Cardiac septum (tissue), 1 donor: ENCODE measurements around the gene HTRA3. TPM values are rescaled to one million over a fixed set of nuclear protein-coding genes. Genes with fewer than 3 reads are reported as not detected.

Source experiments
- DNase-seq: peaks from one replicate; pipeline ENCODE4 v3.0.0-alpha.2; 2020; ENCODE audit warnings: low spot score
- intact Hi-C: fragments of 100-400 bp; cut with DNase I; formaldehyde crosslinking; loops from one replicate; pipeline ENCODE4 v1.14.0; 2022
- total RNA-seq: library from RNA; stranded (reverse); fragmentation: NEBNext Ultra II Directional; extraction: Animal tissue kit (Norgen Biotek cat#: 25700); gene quantifications from one replicate; pipeline ENCODE4 v1.2.1, GENCODE V29; 2021
- donor health status: DM: no; HTN: no; CAD: no.

Gene HTRA3
- total RNA-seq, 1 donor from 2014 or later = 50.8 TPM

DNA sequence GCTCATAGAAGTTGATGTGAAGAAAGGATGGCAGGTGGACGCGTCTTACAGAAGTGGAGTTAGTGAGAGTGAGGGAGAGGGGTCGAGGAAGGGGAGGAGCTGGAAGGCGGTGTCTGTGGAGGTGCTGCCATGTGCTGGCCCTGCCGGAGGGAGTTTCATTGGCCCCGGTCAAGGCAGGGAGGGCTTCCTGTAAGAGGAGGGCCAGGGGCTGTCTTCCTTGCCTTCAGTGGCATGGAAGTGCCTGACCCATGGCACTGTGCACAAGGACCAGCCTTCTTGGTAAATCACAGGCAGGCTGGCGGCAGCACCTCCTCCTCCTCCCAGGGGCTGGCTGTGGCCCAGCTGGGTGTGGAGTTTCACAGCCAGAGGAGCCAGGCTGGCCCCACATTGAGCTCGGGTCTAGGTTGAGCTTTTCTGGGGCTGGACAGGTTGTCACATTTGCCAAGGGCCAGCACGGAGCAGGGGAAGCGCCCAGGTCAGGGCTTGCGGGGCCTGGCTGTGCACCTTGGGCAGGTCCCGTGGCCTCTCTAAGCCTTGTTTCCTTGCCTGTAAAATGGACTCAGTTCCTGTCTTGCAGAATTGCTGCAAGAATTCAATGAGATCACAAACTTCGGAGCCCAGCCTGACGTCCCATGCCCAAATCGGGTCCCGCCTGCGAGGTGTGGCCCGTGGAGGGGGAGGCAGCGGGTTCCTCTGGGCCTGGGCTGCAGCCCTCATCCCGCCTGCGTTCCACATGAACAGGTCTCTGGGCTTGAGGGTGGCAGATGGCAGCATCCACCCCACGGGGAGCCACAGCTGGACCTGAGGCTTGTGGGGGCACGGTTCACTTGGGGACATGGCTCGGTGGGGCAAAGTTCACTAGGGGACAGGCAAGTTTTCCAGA, 7.0 kb downstream of the HTRA3 start:
- no peak for DNase-seq
- intact Hi-C loops = no loop called here

DNA sequence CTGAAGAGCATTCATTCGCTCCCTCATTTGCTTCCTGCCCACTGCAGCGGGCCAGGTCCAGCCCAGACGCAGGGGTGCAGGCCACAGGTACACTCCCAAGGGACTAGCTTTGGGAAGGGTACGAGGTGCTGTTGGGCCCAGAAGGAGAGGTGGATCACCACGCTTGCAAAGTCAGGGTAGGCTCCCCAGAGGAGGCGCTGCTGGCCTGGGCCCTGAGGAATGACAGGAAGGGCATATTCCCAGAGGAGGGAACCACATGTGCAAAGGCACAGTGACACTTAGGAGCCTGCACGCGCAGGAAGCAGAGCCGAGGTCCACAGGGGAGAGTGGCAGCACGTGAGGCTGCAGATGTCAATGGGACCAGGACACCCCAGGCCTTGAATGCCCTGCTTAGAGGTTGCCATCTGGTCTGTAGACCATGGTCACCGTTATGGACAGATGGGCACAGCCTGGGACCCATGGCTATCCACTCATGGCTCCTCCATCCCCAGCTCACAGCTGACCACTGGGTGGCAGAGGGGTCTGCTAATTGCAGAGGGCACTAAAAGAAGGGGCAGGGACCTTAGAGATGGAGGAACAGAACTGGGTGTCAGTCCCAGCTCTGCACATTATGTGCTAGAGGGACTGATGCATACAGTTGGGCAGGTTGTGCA, 7.9 kb downstream of the HTRA3 start:
- intact Hi-C loops = no loop called here
- DNase-seq = no peak

DNA sequence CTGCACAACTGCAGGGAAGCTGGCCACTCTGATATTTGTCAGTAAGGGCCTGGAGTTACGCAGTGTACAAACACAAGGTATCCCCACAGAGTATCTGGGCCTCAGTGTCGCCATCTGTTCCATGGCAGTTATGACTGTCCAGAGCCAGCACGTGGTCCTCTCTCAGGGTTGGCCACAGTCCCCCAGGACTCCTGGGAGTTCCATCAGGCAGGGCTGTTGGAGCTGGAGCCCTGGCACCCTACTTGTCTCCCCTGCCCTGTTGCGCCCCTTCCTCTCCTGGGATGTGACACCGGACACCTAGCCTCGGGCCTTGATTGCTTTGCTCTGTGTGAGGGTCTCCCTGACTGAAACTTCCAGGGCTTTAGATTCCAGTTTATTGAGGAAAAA, 8.4 kb downstream of the HTRA3 start:
- intact Hi-C loops = no loop called here
- no peak for DNase-seq

DNA sequence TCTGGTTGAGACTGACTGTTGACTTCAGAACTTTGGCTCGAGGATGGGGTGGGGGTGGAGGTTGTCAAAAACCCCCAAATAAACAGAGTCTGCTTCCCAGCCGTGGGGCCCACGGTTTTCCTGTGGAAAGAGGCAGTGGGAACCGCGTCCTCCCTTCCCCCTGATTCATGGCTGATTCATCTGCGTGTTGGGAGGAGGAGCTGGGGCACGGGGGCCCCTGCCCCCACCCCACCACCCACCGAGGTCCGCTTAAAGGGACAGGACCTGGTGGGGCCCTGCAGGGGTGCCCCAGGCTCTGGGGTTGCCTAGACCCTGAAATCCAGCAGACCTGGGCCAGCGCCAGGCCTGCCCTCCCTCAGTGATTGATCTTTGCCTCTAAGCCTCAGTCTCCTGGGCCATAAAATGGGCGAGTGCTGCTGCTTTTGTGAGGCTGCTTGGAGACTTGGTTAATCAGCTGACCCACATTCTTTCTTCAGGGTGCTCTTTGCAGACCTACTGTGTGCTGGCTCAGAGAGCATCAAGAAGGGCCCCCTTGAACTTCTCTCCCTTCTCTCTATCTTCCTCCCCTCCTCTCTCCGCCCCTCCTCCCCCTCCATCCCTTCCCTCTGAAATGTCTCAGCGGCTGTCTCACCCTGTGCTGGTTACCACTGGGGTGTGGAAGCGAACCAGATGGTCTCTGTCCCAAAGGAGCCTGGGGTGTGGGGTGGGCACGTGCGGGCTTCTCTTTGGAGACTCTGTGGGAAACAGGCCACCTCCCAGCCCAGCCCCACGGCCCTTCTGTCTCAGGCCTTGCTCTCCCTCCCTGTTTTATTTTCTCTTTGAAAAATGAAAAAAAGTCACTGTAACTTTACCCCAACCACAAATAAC, 9.1 kb downstream of the HTRA3 start:
- no peak for DNase-seq
- intact Hi-C loops = no loop called here

DNA sequence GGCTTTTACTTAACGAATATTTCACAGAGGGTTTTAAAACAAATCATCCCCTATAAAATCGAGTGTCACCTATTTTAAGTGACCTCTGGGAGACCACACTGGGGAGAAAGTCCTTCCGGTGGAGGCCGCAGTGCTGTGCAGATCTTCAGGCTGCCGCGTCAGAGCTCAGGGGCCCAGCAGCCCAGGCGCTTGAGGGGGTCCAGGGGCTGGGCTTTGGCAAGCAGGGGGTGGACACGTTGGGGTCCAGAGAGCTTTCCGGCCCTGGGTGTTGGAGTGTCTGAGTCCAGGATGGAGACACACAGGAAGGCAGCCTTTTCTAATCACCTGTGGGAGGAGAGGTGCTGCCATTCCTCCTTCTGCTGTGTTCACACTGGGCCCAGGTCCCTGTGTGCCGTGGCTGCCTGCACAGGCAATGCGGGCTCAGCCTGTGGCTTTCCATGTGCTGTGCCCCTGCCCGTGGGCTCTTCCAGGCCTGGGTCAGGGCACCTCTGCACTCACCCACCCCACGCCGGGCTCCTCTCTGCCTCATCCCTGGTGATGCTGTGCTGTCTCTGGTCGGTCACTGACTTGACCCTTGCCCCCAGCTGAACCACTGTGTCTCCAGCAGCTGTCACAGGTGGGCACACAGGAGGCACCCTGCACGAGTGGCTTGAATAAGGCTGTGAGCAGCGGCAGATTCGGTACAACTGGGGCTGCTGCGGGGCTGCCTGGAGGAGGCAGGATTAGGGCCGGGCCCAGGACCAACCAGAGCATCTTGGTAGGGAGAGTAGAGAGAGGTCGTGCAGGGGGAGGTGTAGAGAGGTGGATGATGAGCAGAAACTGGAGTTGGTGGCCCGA, 10.0 kb downstream of the HTRA3 start:
- intact Hi-C loops = no loop called here
- DNase-seq = no peak

DNA sequence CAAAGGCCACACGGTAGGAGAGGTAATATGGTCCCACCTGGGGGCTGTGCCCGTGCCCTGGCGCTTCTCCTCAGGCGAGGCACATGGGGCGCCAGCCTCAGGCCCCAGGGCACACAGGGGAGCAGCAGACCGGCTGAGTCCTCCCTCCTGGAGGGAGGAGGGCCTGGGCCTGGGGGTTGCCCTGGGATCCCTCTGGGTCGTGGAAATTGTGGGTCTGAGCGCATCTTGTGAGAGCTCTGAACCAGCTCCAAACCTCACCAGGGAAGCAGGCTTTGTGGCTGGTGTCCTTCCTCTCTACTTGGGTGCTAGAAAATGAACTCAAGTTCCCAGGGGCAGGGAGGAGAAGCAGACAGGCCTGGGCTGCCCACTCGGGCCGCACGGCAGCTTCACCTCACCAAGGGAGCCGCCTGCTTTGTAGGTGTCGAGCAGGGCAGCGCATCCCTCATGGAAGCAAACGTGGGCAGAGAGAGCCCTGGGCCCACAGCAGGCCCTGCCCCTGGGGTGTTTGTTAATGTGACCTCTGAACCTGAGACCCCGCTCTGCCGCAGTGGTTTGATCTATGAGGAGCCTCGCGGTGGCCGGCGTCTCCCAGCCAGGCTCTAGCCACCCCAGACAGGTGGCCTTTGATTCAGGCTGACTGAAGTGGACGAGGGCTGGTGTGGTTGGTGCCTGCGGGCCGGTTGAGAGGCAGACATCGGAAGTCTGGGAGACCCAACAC, 10.8 kb downstream of the HTRA3 start:
- intact Hi-C loops = no loop called here
- no peak for DNase-seq

DNA sequence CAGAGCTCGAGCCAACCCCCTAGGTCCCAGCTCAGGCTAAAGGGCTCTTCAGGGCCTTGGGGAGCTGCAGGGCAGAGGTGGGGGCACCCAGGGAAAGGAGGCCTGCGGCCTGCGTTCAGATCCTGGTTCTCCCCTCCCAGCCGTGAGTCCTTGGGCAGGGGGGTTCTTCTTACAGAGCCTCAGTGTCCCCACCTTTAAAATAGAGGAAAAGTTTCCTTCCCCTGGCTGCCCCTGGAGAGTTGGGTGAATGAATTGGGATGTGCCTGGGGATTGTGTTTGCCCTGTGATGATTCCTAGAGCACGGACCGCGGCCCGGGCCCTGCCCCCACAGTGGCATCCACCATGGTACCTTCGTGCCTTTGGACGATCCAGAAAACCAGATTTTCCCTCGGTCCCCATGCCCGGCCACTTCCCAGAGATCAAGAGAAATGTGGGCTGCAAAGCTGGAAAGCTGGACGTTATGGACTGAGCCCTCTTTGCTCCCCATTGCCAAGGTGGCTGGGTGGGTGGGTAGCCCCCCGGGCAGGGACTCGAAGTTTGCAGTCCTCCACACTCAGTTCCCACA, 11.4 kb downstream of the HTRA3 start:
- intact Hi-C loops = no loop called here
- no peak for DNase-seq

DNA sequence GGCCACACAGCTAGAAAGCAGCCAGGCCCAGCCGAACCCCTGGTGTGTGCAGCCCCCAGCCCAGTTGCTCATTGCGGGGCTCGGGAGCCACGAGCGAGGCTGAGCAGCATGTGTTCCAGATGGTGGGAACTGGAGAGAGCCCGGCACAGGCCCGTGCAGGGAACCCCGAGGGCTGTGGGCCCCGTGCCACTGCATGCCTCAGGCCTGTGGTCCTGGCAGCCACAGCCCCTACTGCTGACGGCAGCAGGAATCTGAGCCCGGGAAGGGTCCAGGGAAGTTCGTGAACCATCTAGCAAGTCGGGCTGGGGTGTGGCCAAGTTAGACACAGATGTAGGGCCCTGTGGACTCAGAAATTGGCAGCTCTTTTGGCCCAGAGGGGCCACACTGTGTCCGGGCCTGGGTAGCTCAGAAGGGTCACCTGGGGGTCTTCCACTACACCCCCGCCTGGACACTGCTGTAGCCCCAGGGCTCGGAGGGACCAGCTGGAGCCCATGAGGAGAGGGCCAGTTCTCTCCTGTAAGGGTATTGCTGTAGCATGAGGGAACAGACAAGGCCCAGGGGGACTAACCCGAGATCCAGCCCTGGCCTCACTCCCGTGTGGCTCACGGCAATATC, 12.1 kb downstream of the HTRA3 start:
- DNase-seq = no peak
- intact Hi-C loops = no loop called here

DNA sequence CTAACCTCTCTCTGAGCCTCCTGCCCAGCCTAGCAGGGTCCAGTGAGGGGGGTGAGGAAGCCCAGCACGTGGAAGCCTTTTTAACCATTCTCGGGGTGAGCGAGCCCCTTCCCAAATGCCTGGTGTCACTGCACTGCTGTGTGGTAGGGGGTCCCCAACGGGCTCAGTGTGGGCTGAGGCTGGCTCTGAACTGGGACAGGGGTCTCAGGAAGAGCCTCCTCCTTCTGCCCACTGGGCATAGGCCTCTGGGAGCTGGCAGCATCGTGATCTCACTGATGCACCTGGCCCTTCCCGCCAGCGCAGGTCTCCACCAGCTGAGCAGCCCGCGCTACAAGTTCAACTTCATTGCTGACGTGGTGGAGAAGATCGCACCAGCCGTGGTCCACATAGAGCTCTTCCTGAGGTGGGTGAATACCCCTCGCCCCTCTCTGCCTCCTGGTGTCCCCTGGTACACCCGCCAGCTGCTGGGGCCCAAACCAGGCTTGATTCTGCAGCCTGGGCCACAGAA, 12.6 kb downstream of the HTRA3 start:
- intact Hi-C loops = no loop called here
- no peak for DNase-seq

DNA sequence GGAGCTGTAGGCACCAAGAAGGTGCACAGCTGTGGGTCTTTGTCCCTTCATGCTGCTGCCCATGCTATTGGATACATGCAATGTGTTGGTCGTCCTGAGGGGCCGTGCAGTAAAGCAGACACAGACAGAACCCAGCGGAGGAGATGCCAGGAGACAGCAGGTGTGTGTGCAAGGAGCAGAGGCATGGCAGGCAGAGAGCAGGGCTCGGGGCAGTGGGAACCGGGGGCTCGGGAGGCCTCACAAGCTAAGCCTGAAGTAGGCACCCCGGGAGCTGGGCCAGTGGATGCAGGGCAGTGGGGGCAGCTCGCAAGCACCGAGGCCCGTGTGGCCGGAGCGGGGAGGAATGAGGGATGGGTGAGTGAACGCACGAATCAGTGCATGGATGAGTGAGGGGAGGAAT, 13.2 kb downstream of the HTRA3 start:
- intact Hi-C loops = no loop called here

DNA sequence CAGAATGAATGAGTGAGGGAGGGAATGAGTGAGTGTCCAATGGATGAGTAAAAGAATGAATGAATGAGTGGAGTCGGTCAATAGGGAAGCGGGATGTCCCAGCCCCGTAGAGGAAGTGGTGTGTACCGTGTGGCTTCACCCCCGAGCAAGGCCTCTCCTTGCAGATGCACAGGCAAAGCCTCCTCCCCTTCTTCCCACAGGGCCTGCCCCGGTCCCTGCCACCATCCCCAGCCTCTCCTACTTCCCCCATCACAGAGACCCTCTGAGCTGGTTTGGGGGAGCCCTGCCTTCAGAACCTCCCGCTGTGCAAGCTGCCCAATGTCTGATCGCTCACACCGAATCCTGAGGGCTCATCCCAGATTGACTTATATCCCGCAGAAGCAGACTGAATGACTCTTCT, 13.6 kb downstream of the HTRA3 start:
- DNase-seq = no peak
- intact Hi-C loops = no loop called here

More for the DNA sequence above, 13.2 kb downstream of the HTRA3 start:
- no peak for DNase-seq

DNA sequence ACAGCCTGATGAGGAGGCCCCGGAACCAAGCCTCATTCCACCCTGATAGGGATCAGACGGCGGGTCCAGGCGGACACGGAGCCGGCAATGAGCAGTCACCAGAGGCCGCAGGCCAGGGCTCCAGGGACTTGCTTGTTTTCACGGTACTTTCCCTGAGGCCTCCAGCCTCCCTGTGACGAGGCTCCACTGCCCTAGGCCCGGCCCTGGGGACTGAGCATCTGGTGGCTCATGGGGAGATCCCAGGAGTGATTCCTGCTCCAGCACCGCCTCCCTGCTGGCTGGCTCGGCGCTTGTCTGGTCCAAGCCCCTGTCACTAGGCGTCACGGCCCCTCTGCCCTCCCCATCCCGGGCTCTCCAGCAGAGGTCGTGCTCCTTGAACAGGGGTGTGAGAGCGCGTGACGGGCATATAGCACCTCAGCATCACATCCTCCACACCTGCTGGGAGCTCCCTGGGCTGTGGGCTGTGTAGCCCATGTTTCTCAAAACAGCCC, 14.1 kb downstream of the HTRA3 start:
- intact Hi-C loops = no loop called here
- no peak for DNase-seq

DNA sequence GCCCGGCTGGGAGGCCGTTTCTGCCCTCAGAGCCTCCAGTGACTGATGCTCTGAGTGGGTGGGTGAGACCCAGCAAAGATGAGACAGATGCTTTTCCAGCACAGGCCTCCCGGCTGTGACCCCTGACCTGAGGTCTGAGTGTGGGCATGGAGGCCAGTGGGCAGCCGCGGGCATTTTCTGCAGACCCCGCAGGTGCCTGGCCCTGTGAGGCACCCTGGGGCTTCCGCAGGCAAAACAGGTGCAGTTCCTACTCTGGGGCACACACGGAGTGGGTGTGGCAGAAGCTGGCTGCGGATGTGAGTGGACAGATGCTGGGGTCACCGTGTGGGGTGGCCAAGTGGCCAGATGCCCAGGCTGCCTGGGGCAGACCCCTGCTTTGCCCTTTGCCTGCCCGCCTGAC, 14.8 kb downstream of the HTRA3 start:
- no peak for DNase-seq
- intact Hi-C loops = no loop called here

DNA sequence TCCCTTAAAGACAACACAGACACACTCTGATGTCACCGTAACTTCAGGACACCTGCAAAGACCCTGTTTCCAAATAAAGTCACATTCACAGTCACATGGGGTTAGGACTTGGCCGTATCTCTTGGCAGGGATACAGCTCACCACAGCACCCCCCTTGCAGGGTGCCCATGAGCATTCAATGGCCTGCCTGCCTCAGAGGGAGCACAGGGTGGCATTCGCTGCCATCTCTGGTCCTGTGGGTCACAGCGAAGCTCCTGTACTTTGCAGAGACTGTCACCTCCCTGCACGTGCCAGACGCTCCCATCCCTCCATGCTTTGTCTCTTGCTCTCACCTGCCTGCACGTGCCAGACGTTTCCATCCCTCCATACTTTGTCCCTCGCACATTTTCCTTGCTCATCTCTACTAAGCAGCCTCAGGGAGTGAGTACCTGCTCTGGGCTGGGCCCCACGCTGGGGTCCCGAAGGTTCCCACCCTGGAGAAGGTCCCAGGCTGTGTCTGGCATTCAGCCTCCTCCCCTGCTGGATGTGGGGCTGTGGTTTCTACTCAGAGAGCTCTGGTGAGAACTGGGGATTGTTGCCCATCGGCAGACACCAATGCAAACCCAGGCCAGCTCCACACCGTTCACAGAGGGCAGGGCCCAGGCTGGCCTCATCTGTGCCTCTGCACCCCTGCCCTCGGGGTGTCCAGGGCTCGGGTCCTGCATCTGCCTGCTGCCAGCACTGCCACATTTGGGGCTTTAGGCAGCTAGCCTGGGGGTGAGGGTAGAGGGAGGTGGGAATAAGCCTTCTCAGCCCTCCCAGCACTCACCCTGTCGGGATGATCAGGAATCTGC, 15.8 kb downstream of the HTRA3 start:
- no peak for DNase-seq
- intact Hi-C loops = no loop called here

DNA sequence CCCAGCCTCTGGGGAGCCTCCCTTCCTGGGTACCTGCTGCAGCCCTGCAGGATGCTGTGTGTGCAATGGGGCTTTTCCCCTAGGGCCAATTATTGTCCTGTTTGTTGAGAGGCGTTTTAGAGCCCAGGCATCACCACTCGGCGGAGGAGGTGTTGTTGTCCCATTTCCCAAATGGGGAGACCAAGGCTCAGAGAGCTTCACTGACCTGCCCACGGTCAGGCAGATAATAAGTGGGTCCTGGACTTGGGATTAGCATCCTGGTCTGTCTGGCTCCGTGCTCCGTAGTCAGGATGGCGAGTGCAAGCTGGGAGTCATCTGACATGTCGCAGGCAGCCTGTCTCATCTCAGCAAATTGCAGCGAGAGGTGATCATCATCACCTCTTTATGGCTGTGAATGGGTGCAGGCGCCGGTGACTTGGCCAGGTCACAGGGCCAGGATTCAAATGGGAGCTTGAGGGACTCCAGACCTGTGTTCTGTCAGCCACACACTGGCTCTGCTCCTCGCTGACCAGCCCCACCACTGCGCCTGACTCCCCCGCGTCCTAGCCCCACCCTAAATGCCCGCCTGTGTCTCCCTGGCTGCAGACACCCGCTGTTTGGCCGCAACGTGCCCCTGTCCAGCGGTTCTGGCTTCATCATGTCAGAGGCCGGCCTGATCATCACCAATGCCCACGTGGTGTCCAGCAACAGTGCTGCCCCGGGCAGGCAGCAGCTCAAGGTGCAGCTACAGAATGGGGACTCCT, 16.6 kb downstream of the HTRA3 start:
- intact Hi-C loops = no loop called here
- peak; percentile 88 for DNase-seq

DNA sequence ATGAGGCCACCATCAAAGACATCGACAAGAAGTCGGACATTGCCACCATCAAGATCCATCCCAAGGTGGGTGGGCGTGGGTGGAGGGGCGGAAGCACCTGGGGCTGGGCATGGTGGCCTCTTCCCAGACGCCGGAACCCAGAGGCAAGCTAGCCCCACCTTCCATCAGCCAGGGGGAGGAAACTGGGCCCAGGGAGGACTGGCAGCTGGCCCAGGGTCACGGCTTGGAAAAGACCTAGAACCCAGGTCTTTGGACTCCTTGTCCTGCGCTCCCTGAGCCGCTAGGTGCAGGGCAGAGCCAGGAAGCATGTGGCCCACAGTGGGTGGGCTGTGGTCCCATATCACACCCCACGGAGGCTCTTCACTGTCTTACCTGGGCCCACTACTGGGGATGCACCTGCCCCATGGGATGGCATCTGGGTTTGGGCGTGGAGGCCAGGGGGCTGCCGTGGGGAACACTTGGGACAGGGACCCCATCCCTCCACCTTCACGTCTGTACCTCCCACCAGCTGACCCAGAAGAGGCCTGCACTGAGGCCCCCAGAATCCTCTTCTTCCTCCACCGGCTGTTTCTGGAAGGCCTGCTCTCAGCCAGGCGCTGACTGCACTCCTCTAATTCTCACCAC, 17.3 kb downstream of the HTRA3 start:
- no peak for DNase-seq
- intact Hi-C loops = loop anchor here (1.0 kb wide), 1 partner anchor 31 kb away; no protein-coding TSS in a partner anchor
